ENCODE data around the gene UGGT1. TPM values are rescaled to one million over a fixed set of nuclear protein-coding genes. Genes with fewer than 3 reads are reported as not detected.

The UGGT1 gene
- total RNA-seq, 1 donor from 2014 or later = 49.8 TPM

GRCh38 chr2:128159437-128159836 lies 68.4 kb downstream of the UGGT1 start:
- FAIRE-seq (no peak), DNase-seq (ENCODE audit: low read depth) (no peak)
- no peak for TF ChIP-seq CTCF (IDR thresholded peaks at IDR 0.05; ENCODE audit: insufficient read depth, low read length, severe bottlenecking)
- Histone ChIP-seq H3K36me3 (ENCODE audit: control insufficient read depth, insufficient read depth, low read length) (peaks cover 7% of the 10 kb centered on the region), H3K4me3 (ENCODE audit: low read depth, low read length) (no peak overlapping the region), H3K27me3 (ENCODE audit: control insufficient read depth, insufficient read depth, low read length) (no peaks in the 10 kb centered on the region)

- Histone ChIP-seq H3K27me3 (ENCODE audit: control insufficient read depth, insufficient read depth, low read length) (no peaks in the 10 kb centered on the region), H3K4me3 (ENCODE audit: low read depth, low read length) (no peak overlapping the region), H3K36me3 (ENCODE audit: control insufficient read depth, insufficient read depth, low read length) (peaks cover 3% of the 10 kb centered on the region)
- DNase-seq (ENCODE audit: low read depth) = no peak
- FAIRE-seq = no peak
- no peak for TF ChIP-seq CTCF (IDR thresholded peaks at IDR 0.05; ENCODE audit: insufficient read depth, low read length, severe bottlenecking)
Observed at GRCh38 chr2:128160616-128161275, 69.7 kb downstream of the UGGT1 start.

DNA sequence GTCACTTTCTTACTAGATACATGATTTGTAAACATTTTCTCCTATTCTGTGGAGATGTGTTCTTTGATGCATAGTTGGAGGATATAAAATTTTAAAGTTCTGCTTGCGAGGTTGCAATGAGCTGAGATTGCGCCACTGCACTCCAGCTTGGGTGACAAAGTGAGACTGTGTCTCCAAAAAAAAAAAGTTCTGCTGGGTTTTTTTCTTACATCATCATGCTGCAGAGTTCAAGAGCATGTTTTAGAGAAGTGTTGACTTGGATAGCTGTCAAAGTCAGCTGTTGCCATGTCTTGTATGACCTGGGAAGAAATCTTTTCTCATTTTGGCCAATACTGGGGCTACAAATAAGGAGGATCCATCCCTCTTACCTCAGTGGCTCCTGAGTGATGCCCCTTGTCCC lies 71.3 kb downstream of the UGGT1 start:
- FAIRE-seq = no peak
- no peak for DNase-seq (ENCODE audit: low read depth)
- TF ChIP-seq CTCF (IDR thresholded peaks at IDR 0.05; ENCODE audit: insufficient read depth, low read length, severe bottlenecking) = no peak
- Histone ChIP-seq H3K4me3 (ENCODE audit: low read depth, low read length) (no peak overlapping the region), H3K27me3 (ENCODE audit: control insufficient read depth, insufficient read depth, low read length) (no peaks in the 10 kb centered on the region), H3K36me3 (ENCODE audit: control insufficient read depth, insufficient read depth, low read length) (peaks cover 4% of the 10 kb centered on the region)

- H3K4me3 ChIP-seq (ENCODE audit: low read depth, low read length) = no peak overlapping the region
- no peaks in the 10 kb centered on the region for H3K27me3 ChIP-seq (ENCODE audit: control insufficient read depth, insufficient read depth, low read length)
- FAIRE-seq (no peak), DNase-seq (ENCODE audit: low read depth) (no peak)
- peaks cover 5% of the 10 kb centered on the region for H3K36me3 ChIP-seq (ENCODE audit: control insufficient read depth, insufficient read depth, low read length)
- TF ChIP-seq CTCF (IDR thresholded peaks at IDR 0.05; ENCODE audit: insufficient read depth, low read length, severe bottlenecking) = no peak
Observed at GRCh38 chr2:128164311-128164710, 73.3 kb downstream of the UGGT1 start.

- H3K36me3 ChIP-seq (ENCODE audit: control insufficient read depth, insufficient read depth, low read length) = peaks cover 8% of the 10 kb centered on the region
- no peak for FAIRE-seq
Observed at GRCh38 chr2:128166746-128167353, 75.8 kb downstream of the UGGT1 start.

More at GRCh38 chr2:128166746-128167353, 75.8 kb downstream of the UGGT1 start:
- no peak for TF ChIP-seq CTCF (IDR thresholded peaks at IDR 0.05; ENCODE audit: insufficient read depth, low read length, severe bottlenecking)
- H3K4me3 ChIP-seq (ENCODE audit: low read depth, low read length) = no peak overlapping the region
- peak; percentile 9 for DNase-seq (ENCODE audit: low read depth)
- H3K27me3 ChIP-seq (ENCODE audit: control insufficient read depth, insufficient read depth, low read length) = no peaks in the 10 kb centered on the region
